Ishikawa (cell line): ENCODE measurements around the gene THAP12.
A peak's percentile ranks its signal among the peaks of the same experiment; 100 is the strongest.

Experiments used
- CEBPB ChIP-seq: IDR thresholded peaks from 2 replicates; pipeline ENCODE4 v1.6.1; 2012
- CREB1 ChIP-seq: IDR thresholded peaks from 2 replicates; pipeline ENCODE4 v1.6.1; 2012; ENCODE audit warnings: low read depth
- EGR1 ChIP-seq: IDR thresholded peaks from 2 replicates; pipeline ENCODE4 v1.6.1; 2012
- EP300 ChIP-seq: IDR thresholded peaks from 2 replicates; pipeline ENCODE4 v1.6.1; 2012; ENCODE audit warnings: borderline replicate concordance
- FOXM1 ChIP-seq: IDR thresholded peaks from 2 replicates; pipeline ENCODE4 v1.6.1; 2012; ENCODE audit warnings: low read depth, borderline replicate concordance
- NFIC ChIP-seq: IDR thresholded peaks from 2 replicates; pipeline ENCODE4 v1.6.1; 2012
- RAD21 ChIP-seq: IDR thresholded peaks from 2 replicates; pipeline ENCODE4 v1.6.1; 2012; ENCODE audit warnings: low read depth
- TAF1 ChIP-seq: IDR thresholded peaks from 2 replicates; pipeline ENCODE4 v1.6.1; 2012; ENCODE audit warnings: low read depth, mild to moderate bottlenecking
- TCF12 ChIP-seq: IDR thresholded peaks from 2 replicates; pipeline ENCODE4 v1.6.1; 2012; ENCODE audit warnings: low read depth
- TEAD4 ChIP-seq: IDR thresholded peaks from 2 replicates; pipeline ENCODE4 v1.6.1; 2012
- YY1 ChIP-seq: IDR thresholded peaks from 2 replicates; pipeline ENCODE4 v1.6.1; 2012; ENCODE audit warnings: low read depth
- ZBTB7A ChIP-seq: IDR thresholded peaks from 2 replicates; pipeline ENCODE4 v1.6.1; 2012; ENCODE audit warnings: low read depth
- TF ChIP-seq, protein P1 (sequence below): IDR thresholded peaks from 2 replicates; pipeline ENCODE4 v1.6.1; 2012
- TF ChIP-seq, protein P2 (sequence below): IDR thresholded peaks from 2 replicates; pipeline ENCODE4 v1.6.1; 2012
- TF ChIP-seq, protein P3 (sequence below): IDR thresholded peaks from 2 replicates; pipeline ENCODE4 v1.6.1; 2012; ENCODE audit warnings: low read depth, mild to moderate bottlenecking

Gene THAP12

DNA sequence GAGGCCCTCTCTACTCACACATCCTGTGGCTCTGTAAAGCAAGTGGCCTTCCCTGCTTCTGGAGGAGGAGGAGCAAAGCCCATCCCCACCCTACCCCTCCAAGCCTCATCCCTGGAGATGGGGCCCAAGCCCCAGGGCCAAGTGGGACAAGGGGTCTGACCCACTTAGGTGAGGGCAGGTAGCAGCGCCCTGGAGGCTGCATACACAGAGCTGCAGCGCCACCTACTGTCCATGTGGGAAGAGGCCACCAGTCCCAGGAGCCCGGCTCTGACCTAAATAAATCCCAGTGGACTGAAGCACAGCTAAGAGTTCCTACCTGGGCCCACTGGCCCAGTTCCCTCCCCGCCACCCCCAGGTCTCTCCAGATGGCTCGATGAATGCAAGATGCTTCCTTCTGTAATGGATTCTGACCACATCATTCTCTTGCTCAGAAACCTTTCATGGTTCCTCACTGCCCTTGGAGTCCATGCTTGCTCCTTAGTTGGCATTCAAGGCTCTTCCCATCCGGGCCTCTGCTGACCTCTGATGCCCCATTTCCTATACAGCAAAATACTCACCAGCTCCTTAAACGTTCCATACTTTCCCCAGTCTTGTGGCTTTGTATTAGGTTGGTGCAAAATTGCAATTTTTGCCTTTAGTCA, 62.1 kb downstream of the THAP12 start:
- TF ChIP-seq TCF12 (no peak), CEBPB (no peak), RAD21 (peak; percentile 98), TEAD4 (no peak), ZBTB7A (0 out of 2 replicates have a peak, but pooled peaks have one; percentile 40)

DNA sequence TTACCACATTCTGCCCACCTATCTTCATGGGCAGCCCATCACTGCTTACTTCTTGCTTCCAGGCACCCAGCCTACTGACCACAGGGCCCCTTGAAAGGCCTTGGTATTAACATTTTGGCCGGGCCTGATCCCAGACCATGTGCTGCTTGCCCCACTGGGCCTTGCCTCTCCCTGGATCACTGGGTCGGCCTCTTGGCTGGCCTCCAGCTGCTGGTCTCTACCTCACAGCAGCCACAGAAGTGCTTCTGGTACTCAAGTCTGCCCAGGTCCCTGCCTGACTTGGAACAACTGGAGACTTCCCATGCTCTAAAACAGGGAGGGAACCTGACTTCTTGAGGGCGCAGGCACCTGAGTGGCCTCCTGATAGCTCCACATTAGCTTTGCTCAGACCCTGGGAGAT, 63.6 kb downstream of the THAP12 start:
- TF ChIP-seq, protein P1, sequence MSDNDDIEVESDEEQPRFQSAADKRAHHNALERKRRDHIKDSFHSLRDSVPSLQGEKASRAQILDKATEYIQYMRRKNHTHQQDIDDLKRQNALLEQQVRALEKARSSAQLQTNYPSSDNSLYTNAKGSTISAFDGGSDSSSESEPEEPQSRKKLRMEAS = no peak
- TF ChIP-seq TCF12 (no peak), TEAD4 (no peak), FOXM1 (no peak), ZBTB7A (no peak), EGR1 (no peak), TAF1 (no peak), RAD21 (no peak), EP300 (no peak), CEBPB (no peak), CREB1 (no peak), NFIC (no peak), YY1 (no peak)
- TF ChIP-seq, protein P2, sequence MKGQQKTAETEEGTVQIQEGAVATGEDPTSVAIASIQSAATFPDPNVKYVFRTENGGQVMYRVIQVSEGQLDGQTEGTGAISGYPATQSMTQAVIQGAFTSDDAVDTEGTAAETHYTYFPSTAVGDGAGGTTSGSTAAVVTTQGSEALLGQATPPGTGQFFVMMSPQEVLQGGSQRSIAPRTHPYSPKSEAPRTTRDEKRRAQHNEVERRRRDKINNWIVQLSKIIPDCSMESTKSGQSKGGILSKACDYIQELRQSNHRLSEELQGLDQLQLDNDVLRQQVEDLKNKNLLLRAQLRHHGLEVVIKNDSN = no peak
- TF ChIP-seq, protein P3, sequence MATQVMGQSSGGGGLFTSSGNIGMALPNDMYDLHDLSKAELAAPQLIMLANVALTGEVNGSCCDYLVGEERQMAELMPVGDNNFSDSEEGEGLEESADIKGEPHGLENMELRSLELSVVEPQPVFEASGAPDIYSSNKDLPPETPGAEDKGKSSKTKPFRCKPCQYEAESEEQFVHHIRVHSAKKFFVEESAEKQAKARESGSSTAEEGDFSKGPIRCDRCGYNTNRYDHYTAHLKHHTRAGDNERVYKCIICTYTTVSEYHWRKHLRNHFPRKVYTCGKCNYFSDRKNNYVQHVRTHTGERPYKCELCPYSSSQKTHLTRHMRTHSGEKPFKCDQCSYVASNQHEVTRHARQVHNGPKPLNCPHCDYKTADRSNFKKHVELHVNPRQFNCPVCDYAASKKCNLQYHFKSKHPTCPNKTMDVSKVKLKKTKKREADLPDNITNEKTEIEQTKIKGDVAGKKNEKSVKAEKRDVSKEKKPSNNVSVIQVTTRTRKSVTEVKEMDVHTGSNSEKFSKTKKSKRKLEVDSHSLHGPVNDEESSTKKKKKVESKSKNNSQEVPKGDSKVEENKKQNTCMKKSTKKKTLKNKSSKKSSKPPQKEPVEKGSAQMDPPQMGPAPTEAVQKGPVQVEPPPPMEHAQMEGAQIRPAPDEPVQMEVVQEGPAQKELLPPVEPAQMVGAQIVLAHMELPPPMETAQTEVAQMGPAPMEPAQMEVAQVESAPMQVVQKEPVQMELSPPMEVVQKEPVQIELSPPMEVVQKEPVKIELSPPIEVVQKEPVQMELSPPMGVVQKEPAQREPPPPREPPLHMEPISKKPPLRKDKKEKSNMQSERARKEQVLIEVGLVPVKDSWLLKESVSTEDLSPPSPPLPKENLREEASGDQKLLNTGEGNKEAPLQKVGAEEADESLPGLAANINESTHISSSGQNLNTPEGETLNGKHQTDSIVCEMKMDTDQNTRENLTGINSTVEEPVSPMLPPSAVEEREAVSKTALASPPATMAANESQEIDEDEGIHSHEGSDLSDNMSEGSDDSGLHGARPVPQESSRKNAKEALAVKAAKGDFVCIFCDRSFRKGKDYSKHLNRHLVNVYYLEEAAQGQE = no peak

DNA sequence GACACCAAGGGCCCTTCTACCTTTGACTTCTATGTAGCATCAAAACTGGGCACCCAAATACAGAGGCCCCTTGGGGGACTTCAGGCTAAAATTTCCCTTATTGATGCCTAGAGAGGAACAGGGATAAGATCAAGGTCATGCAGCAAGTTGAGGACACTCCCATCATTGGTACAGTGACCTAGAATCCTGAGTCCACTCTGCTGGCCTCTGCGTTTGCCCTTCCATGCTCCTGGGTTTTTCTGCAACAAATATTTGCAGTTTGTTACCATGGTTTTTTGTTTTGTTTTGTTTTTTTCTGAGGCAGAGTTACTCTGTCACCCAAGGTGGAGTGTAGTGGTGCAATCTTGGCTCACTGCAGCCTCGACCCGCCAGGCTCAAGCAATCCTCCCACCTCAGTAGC, 64.2 kb downstream of the THAP12 start:
- TF ChIP-seq, protein P3 = no peak
- TF ChIP-seq CREB1 (no peak), ZBTB7A (no peak), NFIC (no peak)

DNA sequence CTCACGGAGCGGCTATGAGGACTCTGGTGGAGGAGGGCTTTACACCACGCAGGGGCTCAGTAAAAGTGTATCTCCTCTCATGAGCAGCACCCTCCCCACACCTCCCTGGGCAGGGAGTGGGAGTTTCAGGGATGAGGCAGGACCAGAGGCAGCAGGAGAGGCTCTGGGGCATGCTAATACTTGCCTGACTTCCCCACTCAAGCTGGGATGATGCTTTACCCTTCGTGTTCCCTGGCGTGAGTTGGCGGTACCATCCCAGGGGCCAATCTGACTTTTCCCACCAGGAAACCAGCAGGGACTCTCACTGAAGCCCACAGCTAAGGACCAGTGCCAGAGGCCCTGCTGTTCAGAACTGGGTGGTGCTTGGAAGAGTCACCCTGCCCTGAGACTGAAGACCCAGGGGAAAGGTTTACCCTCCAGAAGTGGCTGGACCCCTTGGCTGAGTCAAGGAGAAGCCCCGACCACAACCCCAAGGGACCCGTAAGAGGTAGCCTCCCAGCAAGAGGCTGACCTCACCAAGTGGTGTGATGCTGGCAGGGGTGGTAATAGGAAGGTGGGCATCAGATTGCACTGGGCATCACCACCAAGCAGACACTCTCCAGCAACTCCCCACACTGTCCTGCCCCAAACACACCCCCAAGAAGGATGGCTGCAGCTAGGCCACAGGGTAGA, 65.6 kb downstream of the THAP12 start:
- no peak for TF ChIP-seq TAF1
- no peak for TF ChIP-seq NFIC
- TF ChIP-seq CREB1 = no peak
- TF ChIP-seq, protein P2 = no peak
- TF ChIP-seq, protein P3 = no peak
- TF ChIP-seq EGR1 = no peak
- no peak for TF ChIP-seq CEBPB
- no peak for TF ChIP-seq EP300

DNA sequence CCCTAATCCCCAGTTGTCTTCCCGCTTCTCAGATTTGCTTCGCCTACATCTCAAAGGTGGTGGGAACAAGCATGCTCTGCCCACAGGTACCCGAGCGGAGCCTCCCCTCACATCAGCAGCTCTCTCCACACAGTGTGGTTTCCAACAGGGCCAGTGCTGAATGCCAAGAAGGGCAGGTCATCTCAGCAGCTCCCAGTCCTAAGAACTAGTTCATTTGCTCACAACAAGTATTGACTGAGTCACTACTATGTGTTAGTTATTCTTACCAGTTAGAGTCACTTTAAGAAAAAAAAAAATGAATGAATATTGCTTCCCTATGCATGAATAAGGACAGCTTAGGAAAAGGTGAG, 66.2 kb downstream of the THAP12 start:
- TF ChIP-seq CEBPB (no peak), ZBTB7A (no peak), EGR1 (no peak), TCF12 (no peak), TAF1 (no peak), FOXM1 (no peak), EP300 (no peak), RAD21 (no peak), NFIC (no peak), TEAD4 (no peak), YY1 (no peak)
- TF ChIP-seq, protein P2 = no peak
- TF ChIP-seq, protein P3 = no peak
- TF ChIP-seq, protein P1 = no peak
